Stomach (tissue), 4 donors: ENCODE data around the gene A2M.

Source experiments
- POLR2A ChIP-seq, 4 donors: fragments of 450-650 bp; IDR thresholded peaks; one replicate each; pipeline ENCODE4 v1.6.1; 2016; ENCODE audit warnings: antibody characterized with exemption in 4 of 4, control low read depth in 2 of 4, mild to moderate bottlenecking in 1 of 4, moderate library complexity in 1 of 4
- TF ChIP-seq, protein P1 (sequence below), 7 experiments: fragments of 450-650 bp in 4 of 7; fragments of 200-600 bp in 3 of 7; sonication (generic) in 3 of 7; IDR thresholded peaks; one replicate each; pipeline ENCODE4 v1.5.1; 2016 to 2019; ENCODE audit warnings: antibody characterized with exemption in 7 of 7, control low read depth in 2 of 7, mild to moderate bottlenecking in 1 of 7

DNA sequence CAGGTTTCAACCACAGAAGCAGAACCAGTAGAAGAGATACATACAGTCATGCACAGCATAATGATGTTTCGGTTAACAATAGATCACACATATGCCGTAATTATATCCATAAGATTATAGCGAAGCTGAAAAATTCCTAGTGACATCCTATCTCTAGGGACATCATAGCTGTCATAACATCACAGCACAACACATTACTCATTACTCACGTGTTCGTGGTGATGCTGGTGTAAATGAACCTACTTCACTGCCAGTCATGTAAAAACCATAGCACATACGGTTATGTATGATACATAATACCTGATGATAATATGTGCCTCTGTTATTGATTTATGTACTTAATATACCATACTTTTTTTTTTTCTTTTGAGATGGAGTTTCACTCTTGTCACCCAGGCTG is 81.6 kb downstream of the A2M start:
- no peak for TF ChIP-seq POLR2A (IDR thresholded peaks at IDR 0.05)
- TF ChIP-seq, protein P1, sequence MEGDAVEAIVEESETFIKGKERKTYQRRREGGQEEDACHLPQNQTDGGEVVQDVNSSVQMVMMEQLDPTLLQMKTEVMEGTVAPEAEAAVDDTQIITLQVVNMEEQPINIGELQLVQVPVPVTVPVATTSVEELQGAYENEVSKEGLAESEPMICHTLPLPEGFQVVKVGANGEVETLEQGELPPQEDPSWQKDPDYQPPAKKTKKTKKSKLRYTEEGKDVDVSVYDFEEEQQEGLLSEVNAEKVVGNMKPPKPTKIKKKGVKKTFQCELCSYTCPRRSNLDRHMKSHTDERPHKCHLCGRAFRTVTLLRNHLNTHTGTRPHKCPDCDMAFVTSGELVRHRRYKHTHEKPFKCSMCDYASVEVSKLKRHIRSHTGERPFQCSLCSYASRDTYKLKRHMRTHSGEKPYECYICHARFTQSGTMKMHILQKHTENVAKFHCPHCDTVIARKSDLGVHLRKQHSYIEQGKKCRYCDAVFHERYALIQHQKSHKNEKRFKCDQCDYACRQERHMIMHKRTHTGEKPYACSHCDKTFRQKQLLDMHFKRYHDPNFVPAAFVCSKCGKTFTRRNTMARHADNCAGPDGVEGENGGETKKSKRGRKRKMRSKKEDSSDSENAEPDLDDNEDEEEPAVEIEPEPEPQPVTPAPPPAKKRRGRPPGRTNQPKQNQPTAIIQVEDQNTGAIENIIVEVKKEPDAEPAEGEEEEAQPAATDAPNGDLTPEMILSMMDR (IDR thresholded peaks at IDR 0.05), result no peak
